ENCODE measurements around the gene SLC39A11.

GRCh38 chr17:73123606-73124320 lies 31.3 kb upstream of the SLC39A11 start:
- TF ChIP-seq CTCF (IDR thresholded peaks at IDR 0.05) = no peak
- no peak for TF ChIP-seq POLR2AphosphoS5 (IDR thresholded peaks at IDR 0.05)
